Ramos (cell line): ENCODE results near the gene AXIN1.
"Not testable (repeated sequence)": the region's sequence is repeated elsewhere in the genome, so short reads cannot be mapped to it uniquely, and the experiment has no call there.

Source experiments
- in situ Hi-C: fragments of 300-500 bp; cut with MboI; formaldehyde crosslinking; loops from one replicate; pipeline ENCODE4 v1.14.3; 2022; ENCODE audit warnings: low sequenced_read_pairs; ENCODE audit not compliant: unreplicated experiment

AXIN1 gene

GRCh38 chr16:356741-357140, 4.2 kb upstream of the AXIN1 start:
- in situ Hi-C loops: no loop called here

GRCh38 chr16:354971-355461, 2.5 kb upstream of the AXIN1 start:
- in situ Hi-C loops: no loop called here

GRCh38 chr16:354291-354881, 1.9 kb upstream of the AXIN1 start:
- in situ Hi-C loops: no loop called here

GRCh38 chr16:353404-354290, 1.1 kb upstream of the AXIN1 start:
- in situ Hi-C loops: no loop called here

- in situ Hi-C loops: no loop called here
Measured at GRCh38 chr16:351804-352520, 561 bp downstream of the AXIN1 start.

- in situ Hi-C loops: no loop called here
Measured at GRCh38 chr16:350203-350602, 2.3 kb downstream of the AXIN1 start.

- in situ Hi-C loops: no loop called here
Measured at GRCh38 chr16:349211-349610, 3.3 kb downstream of the AXIN1 start.

- in situ Hi-C loops: not testable (repeated sequence)
Measured at GRCh38 chr16:348495-348894, 4.0 kb downstream of the AXIN1 start.

GRCh38 chr16:347203-347602, 5.3 kb downstream of the AXIN1 start:
- in situ Hi-C loops: no loop called here

GRCh38 chr16:346587-346986, 5.9 kb downstream of the AXIN1 start:
- in situ Hi-C loops: no loop called here

- in situ Hi-C loops: no loop called here
Measured at GRCh38 chr16:345772-346171, 6.8 kb downstream of the AXIN1 start.

- in situ Hi-C loops: no loop called here
Measured at GRCh38 chr16:342455-343213, 9.9 kb downstream of the AXIN1 start.

- in situ Hi-C loops: not testable (repeated sequence)
Measured at GRCh38 chr16:341974-342336, 10.6 kb downstream of the AXIN1 start.

GRCh38 chr16:341095-341973, 11.2 kb downstream of the AXIN1 start:
- in situ Hi-C loops: not testable (repeated sequence)

GRCh38 chr16:340370-341091, 12.0 kb downstream of the AXIN1 start:
- in situ Hi-C loops: no loop called here

- in situ Hi-C loops: no loop called here
Measured at GRCh38 chr16:339680-340079, 12.8 kb downstream of the AXIN1 start.

GRCh38 chr16:337975-338575, 14.4 kb downstream of the AXIN1 start:
- in situ Hi-C loops: no loop called here

- in situ Hi-C loops: no loop called here
Measured at GRCh38 chr16:337437-337836, 15.1 kb downstream of the AXIN1 start.
